Gastroesophageal sphincter (tissue), 3 donors: ENCODE results near the gene HSF4.

Experiments
- POLR2A ChIP-seq, 2 donors: fragments of 450-650 bp; IDR thresholded peaks; one replicate each; pipeline ENCODE4 v1.6.1; 2017; ENCODE audit warnings: antibody characterized with exemption in 2 of 2, mild to moderate bottlenecking in 2 of 2, moderate library complexity in 1 of 2
- TF ChIP-seq, protein P1 (sequence below), 4 experiments: fragments of 200-600 bp in 2 of 4; fragments of 450-650 bp in 2 of 4; sonication (generic) in 1 of 4; IDR thresholded peaks; one replicate each; pipeline ENCODE4 v1.5.1; 2017 to 2019; ENCODE audit warnings: antibody characterized with exemption in 4 of 4, mild to moderate bottlenecking in 2 of 4, moderate library complexity in 2 of 4

DNA sequence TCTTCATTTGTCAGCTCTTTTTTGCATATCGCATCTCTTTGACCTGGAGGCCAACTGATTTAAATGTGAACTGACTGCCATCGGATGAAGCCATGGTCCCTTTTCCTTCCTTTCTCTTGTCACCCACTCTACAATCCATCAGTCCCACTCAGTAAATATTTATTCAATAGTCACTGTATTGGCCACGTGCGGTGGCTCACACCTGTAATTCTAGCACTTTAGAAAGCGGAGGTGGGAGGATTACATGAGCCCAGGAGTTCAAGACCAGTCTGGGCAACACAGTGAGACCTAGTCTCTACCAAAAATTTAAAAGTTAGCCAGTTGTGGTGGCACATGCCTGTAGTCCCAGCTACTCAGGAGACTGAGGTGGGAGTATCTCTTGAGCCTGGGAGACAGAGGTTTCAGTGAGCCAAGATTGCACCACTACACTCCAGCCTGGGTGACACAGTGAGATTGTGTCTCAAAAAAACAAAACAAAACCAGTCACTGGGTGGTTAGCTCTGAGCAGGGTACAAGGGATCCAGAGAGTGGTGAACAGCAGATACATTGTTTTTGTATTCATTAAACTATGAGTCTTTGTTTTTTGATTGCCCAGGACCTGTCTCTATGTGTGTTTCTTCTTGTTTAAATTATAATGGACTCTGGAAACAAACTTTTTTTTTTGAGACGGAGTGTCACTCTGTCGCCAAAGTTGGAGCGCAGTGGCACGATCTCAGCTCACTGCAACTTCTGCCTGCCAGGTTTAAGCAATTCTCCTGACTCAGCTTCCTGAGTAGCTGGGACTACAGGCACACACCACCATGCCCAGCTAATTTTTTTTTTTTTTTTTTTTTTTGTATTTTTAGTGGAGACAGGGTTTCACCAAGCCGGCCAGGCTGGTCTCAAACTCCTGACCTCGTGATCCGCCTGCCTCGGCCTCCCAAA lies 47.9 kb upstream of the HSF4 start:
- TF ChIP-seq POLR2A (IDR thresholded peaks at IDR 0.05), result no peak
- TF ChIP-seq, protein P1, sequence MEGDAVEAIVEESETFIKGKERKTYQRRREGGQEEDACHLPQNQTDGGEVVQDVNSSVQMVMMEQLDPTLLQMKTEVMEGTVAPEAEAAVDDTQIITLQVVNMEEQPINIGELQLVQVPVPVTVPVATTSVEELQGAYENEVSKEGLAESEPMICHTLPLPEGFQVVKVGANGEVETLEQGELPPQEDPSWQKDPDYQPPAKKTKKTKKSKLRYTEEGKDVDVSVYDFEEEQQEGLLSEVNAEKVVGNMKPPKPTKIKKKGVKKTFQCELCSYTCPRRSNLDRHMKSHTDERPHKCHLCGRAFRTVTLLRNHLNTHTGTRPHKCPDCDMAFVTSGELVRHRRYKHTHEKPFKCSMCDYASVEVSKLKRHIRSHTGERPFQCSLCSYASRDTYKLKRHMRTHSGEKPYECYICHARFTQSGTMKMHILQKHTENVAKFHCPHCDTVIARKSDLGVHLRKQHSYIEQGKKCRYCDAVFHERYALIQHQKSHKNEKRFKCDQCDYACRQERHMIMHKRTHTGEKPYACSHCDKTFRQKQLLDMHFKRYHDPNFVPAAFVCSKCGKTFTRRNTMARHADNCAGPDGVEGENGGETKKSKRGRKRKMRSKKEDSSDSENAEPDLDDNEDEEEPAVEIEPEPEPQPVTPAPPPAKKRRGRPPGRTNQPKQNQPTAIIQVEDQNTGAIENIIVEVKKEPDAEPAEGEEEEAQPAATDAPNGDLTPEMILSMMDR (IDR thresholded peaks at IDR 0.05), result no peak
